PC-3 (cell line): ENCODE data around the gene ISOC1. TPM values are rescaled to one million over a fixed set of nuclear protein-coding genes. Genes with fewer than 3 reads are reported as not detected.
A peak's percentile ranks its signal among the peaks of the same experiment; 100 is the strongest.

ENCODE experiments used
- ATAC-seq: fragments of 200-7000 bp; cut with Tn5 transposase; 2 replicates; pipeline ENCODE4 v1.9.1; 2020; ENCODE audit warnings: mild to moderate bottlenecking, moderate library complexity
- BruUV-seq: library from RNA; stranded (reverse); fragments of 400-500 nt; replicated peaks from 2 replicates; lab custom pipeline; 2021; lab: Mats Ljungman, UMichigan
- CTCF ChIA-PET: fragments of 300-600 bp; sonication (Branson Sonifier 250); formaldehyde crosslinking; loops from one replicate; lab custom pipeline; 2022; ENCODE audit warnings: antibody characterized with exemption; lab: Charles Lee
- POLR2A ChIA-PET: fragments of 300-600 bp; sonication (Branson Sonifier 250); formaldehyde crosslinking; loops from one replicate; lab custom pipeline; 2022; ENCODE audit warnings: antibody characterized with exemption; ENCODE audit not compliant: unreplicated experiment; lab: Charles Lee
- DNase-seq: peaks from one replicate; pipeline ENCODE4 v3.0.0-alpha.2; 2015
- H2AFZ ChIP-seq: fragments of 300-600 bp; sonication (generic); 2 replicates; pipeline ENCODE4 v1.6.0; 2016; ENCODE audit warnings: antibody characterized with exemption, low read length
- H3F3A ChIP-seq: fragments of 300-600 bp; sonication (generic); one replicate; pipeline ENCODE4 v1.6.0; 2017; ENCODE audit warnings: antibody characterized with exemption, low read length, control low read depth, mild to moderate bottlenecking; ENCODE audit not compliant: unreplicated experiment
- H3K27ac ChIP-seq: fragments of 300-600 bp; sonication (generic); 2 replicates; pipeline ENCODE4 v1.5.1; 2016; ENCODE audit warnings: mild to moderate bottlenecking, low read length
- H3K27me3 ChIP-seq: fragments of 300-600 bp; sonication (generic); 2 replicates; pipeline ENCODE4 v1.6.1; 2016; ENCODE audit warnings: low read length, mixed read lengths
- H3K36me3 ChIP-seq: fragments of 300-600 bp; sonication (generic); 2 replicates; pipeline ENCODE4 v1.6.1; 2016; ENCODE audit warnings: low read depth, mixed run types, low read length, mixed read lengths
- H3K4me1 ChIP-seq: fragments of 300-600 bp; sonication (generic); 2 replicates; pipeline ENCODE4 v1.5.1; 2016; ENCODE audit warnings: low read length; ENCODE audit not compliant: insufficient read depth
- H3K4me2 ChIP-seq: fragments of 300-600 bp; sonication (generic); 2 replicates; pipeline ENCODE4 v1.6.0; 2016; ENCODE audit warnings: low read length
- H3K4me3 ChIP-seq: fragments of 300-600 bp; sonication (generic); 2 replicates; pipeline ENCODE4 v1.5.1; 2016; ENCODE audit warnings: mild to moderate bottlenecking, low read length, mixed read lengths
- H3K79me2 ChIP-seq: fragments of 300-600 bp; sonication (generic); 2 replicates; pipeline ENCODE4 v1.6.1; 2017; ENCODE audit warnings: low read length, mixed read lengths
- H3K9ac ChIP-seq: fragments of 300-600 bp; sonication (generic); 2 replicates; pipeline ENCODE4 v1.6.0; 2016; ENCODE audit warnings: mild to moderate bottlenecking, low read length
- H3K9me2 ChIP-seq: fragments of 300-600 bp; sonication (generic); replicated peaks from 2 replicates; pipeline ENCODE4 v1.6.1; 2016; ENCODE audit warnings: mixed run types, low read length, mixed read lengths
- H3K9me3 ChIP-seq: fragments of 300-600 bp; sonication (generic); 2 replicates; pipeline ENCODE4 v1.6.1; 2016; ENCODE audit warnings: low read length, mixed read lengths
- H4K20me1 ChIP-seq: fragments of 300-600 bp; sonication (generic); 2 replicates; pipeline ENCODE4 v1.6.1; 2016; ENCODE audit warnings: low read length, mixed read lengths
- EZH2 ChIP-seq: fragments of 300-600 bp; sonication (generic); IDR thresholded peaks from one replicate; pipeline ENCODE4 v1.6.1; 2017; ENCODE audit warnings: antibody characterized with exemption, mild to moderate bottlenecking, low read length; ENCODE audit not compliant: unreplicated experiment
- EZH2phosphoT487 ChIP-seq: fragments of 300-600 bp; sonication (generic); IDR thresholded peaks from 2 replicates; pipeline ENCODE4 v1.6.1; 2018; ENCODE audit warnings: mild to moderate bottlenecking, antibody characterized with exemption, low read length, borderline replicate concordance
- intact Hi-C: fragments of 100-400 bp; cut with micrococcal nuclease; formaldehyde crosslinking; loops from 2 replicates; pipeline ENCODE4 v1.9.0; 2023
- total RNA-seq: library from RNA; depleted of rRNA; stranded (reverse); fragments of >200 nt; gene quantifications from 2 replicates; pipeline ENCODE4 v1.2.3, GENCODE V29; 2014
- TF ChIP-seq, protein P1 (sequence below): fragments of 300-600 bp; sonication (generic); conservative IDR thresholded peaks from 2 replicates; pipeline ENCODE4 v1.5.1; 2017; ENCODE audit warnings: antibody characterized with exemption, low read depth, mild to moderate bottlenecking, low read length

The ISOC1 gene
- total RNA-seq, 1 experiment from 2014 or later = 27.3 TPM

DNA sequence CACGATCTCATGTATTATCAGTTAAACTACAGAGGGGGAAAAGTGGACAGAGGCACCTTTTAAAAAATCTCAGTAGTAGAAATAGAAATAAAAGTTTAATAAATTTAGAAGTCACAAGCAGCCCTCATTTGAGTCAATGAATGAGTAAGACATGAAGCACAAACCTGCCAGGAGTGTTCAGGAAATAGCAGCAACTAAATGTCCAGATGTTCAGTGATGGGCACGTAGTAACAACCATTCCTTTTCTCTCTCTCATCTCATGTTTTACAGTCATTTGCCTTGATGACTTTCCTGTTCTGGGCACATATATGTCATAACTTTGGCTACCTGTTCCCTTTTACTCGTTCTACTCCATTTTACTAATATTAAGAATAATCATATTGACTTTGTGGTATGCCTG, 17.7 kb downstream of the ISOC1 start:
- ChIA-PET POLR2A (interaction anchor here (0.6 kb wide), 1 partner anchor 104 kb away, joined by 6 read pairs; no protein-coding TSS in a partner anchor), CTCF (no interaction called here)
- no TSS peak for BruUV-seq
- intact Hi-C loops = no loop called here
- Histone ChIP-seq H2AFZ (no peak overlapping the region), H3K4me3 (no peak overlapping the region), H3K4me2 (no peak overlapping the region), H3K79me2 (no peaks in the 10 kb centered on the region), H3K4me1 (no peaks in the 10 kb centered on the region), H3K27ac (no peak overlapping the region), H3F3A (no peaks in the 10 kb centered on the region), H4K20me1 (no peaks in the 10 kb centered on the region), H3K9ac (no peak overlapping the region), H3K9me2 (no peaks in the 10 kb centered on the region), H3K9me3 (no peaks in the 10 kb centered on the region), H3K36me3 (peaks cover under 1% of the 10 kb centered on the region; the same call in 1 of the 2 replicates), H3K27me3 (no peaks in the 10 kb centered on the region)
- TF ChIP-seq, protein P1, sequence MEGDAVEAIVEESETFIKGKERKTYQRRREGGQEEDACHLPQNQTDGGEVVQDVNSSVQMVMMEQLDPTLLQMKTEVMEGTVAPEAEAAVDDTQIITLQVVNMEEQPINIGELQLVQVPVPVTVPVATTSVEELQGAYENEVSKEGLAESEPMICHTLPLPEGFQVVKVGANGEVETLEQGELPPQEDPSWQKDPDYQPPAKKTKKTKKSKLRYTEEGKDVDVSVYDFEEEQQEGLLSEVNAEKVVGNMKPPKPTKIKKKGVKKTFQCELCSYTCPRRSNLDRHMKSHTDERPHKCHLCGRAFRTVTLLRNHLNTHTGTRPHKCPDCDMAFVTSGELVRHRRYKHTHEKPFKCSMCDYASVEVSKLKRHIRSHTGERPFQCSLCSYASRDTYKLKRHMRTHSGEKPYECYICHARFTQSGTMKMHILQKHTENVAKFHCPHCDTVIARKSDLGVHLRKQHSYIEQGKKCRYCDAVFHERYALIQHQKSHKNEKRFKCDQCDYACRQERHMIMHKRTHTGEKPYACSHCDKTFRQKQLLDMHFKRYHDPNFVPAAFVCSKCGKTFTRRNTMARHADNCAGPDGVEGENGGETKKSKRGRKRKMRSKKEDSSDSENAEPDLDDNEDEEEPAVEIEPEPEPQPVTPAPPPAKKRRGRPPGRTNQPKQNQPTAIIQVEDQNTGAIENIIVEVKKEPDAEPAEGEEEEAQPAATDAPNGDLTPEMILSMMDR = no peak
- TF ChIP-seq EZH2phosphoT487 = no peak
- DNase-seq (no peak), ATAC-seq (no peak)

DNA sequence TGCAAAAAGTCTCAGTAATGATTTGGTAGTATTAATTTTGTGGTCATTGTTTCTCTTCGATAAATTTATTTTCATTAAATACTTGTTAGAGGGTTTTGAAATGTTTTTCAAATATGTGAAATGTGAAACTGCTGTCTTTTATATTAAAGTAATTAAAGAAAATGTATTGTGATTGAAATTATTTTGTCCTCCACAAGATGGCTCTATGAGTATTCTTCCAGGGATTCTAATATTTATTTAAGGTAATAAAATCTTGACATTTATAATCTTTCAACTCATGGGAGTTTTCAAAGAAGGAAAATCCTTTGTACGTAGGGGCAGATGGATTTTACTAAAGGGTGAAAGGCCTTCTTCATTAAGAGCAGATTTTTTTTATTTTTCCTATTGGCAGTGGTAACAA, 19.3 kb downstream of the ISOC1 start:
- no peak overlapping the region for H3K27ac ChIP-seq
- no peak overlapping the region for H3K9ac ChIP-seq
- DNase-seq (peak; percentile 16), ATAC-seq (0 out of 2 replicates have a peak, but pooled peaks have one; percentile 31)
- no peak for TF ChIP-seq EZH2
- TF ChIP-seq, protein P1 = peak; percentile 43
- no TSS peak for BruUV-seq
- H3K36me3 ChIP-seq = no peaks in the 10 kb centered on the region
- intact Hi-C loops = no loop called here
- H3K9me3 ChIP-seq = no peaks in the 10 kb centered on the region
- no peaks in the 10 kb centered on the region for H3K9me2 ChIP-seq
- H3F3A ChIP-seq = no peaks in the 10 kb centered on the region
- H4K20me1 ChIP-seq = no peaks in the 10 kb centered on the region
- H3K79me2 ChIP-seq = no peaks in the 10 kb centered on the region
- ChIA-PET CTCF (no interaction called here), POLR2A (no interaction called here)
- H3K4me2 ChIP-seq = no peak overlapping the region
- H3K4me3 ChIP-seq = no peak overlapping the region
- no peaks in the 10 kb centered on the region for H3K4me1 ChIP-seq
- no peak overlapping the region for H2AFZ ChIP-seq
- H3K27me3 ChIP-seq = no peaks in the 10 kb centered on the region

DNA sequence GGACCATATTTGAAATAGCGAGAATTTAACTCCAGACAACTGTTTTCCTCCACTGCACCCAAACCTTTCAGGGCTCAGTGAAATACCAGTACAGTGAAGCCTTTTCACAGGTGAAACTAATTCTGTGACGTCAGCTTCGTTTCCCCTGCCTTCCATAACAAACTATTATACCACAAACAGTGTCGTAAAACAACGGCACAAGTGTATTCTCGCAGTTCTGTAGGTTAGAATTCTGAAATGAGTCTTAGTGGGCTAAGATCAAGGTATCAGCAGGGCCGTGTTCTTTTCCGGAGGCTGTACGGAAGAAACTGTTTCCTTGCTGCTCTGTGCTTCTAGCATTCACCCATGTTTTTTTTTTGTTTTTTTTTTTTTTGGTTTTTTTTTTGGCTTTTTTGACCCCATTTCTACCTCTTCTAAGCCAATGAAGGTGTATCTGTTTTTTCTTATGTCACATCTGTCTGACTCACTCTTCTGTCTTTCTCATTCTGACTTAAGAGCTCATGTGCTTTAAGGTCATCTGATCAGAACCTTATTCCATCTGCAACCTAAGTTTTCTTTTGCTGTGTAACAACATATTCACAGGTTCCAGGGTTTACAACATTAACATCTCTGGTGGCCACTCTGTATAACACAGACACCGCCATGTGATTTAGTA, 20.1 kb downstream of the ISOC1 start:
- Histone ChIP-seq H3K9me2 (no peaks in the 10 kb centered on the region), H2AFZ (no peak overlapping the region), H3K9ac (no peak overlapping the region), H3K4me3 (no peak overlapping the region), H3K79me2 (no peaks in the 10 kb centered on the region), H3F3A (no peaks in the 10 kb centered on the region), H3K9me3 (no peaks in the 10 kb centered on the region), H3K36me3 (no peaks in the 10 kb centered on the region), H3K4me2 (no peak overlapping the region), H3K27me3 (no peaks in the 10 kb centered on the region), H3K4me1 (no peaks in the 10 kb centered on the region), H4K20me1 (no peaks in the 10 kb centered on the region), H3K27ac (no peak overlapping the region)
- DNase-seq (no peak), ATAC-seq (no peak)
- ChIA-PET POLR2A (no interaction called here), CTCF (no interaction called here)
- TF ChIP-seq EZH2 (no peak), EZH2phosphoT487 (no peak)
- TF ChIP-seq, protein P1 = no peak
- intact Hi-C loops = no loop called here
- no TSS peak for BruUV-seq
